ENCODE data around the gene KRT222. TPM values are rescaled to one million over a fixed set of nuclear protein-coding genes. Genes with fewer than 3 reads are reported as not detected.

Gene KRT222
- polyA plus RNA-seq, 2 donors, result 0.43 to 0.59 TPM

DNA sequence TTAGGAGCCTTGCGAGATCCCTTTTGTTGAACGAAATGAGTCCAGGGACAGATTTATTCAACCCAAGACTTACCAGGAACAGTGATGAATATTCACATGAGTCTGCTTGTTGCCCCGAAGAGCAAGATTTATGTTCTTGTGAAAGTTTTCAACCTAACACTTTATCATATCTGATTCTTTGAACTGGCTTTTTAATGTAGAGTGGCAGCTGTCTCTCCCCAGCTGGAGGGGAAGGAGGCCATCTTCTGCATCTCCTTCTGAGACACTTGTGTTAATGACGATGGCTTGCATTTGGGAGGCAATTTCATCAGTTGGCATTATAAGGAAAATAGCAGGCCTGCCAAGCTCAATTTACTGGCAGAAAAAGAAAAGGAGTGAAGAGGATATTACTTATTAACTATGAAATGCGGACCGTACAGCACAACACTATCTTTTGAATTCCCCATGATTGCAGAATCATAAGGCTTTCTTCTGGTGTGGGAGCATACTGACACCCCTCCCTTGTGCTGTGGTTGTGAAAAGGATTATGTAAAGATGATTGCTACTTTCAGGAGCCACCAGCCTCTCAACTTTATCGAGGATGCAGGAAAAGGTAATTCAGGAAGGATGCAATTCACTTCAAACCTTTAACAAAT, 53.0 kb downstream of the KRT222 start:
- peaks cover 5 to 6% of the 10 kb centered on the region in 2 donors for H3K4me1 ChIP-seq (ENCODE audit: control insufficient read depth in 2 of 2, insufficient read depth in 2 of 2, low read length in 1 of 2)
- no peak overlapping the region for H3K27ac ChIP-seq (ENCODE audit: low read depth in 2 of 2, low read length in 1 of 2)
- H3K4me3 ChIP-seq (ENCODE audit: low read depth in 1 of 2, low read length in 2 of 2), result no peak overlapping the region
- WGBS, 2 donors, result 76 to 80% methylated on average over 7 of the region's 7 CpGs
- no peaks in the 10 kb centered on the region for H3K9me3 ChIP-seq (ENCODE audit: control insufficient read depth in 2 of 2, insufficient read depth in 1 of 2, low read depth in 1 of 2, low read length in 1 of 2)
- H3K27me3 ChIP-seq (ENCODE audit: control insufficient read depth in 1 of 2, insufficient read depth in 2 of 2, low read length in 2 of 2), result no peaks in the 10 kb centered on the region
- no peaks in the 10 kb centered on the region for H3K36me3 ChIP-seq (ENCODE audit: control insufficient read depth in 2 of 2, insufficient read depth in 2 of 2, low read length in 1 of 2)

DNA sequence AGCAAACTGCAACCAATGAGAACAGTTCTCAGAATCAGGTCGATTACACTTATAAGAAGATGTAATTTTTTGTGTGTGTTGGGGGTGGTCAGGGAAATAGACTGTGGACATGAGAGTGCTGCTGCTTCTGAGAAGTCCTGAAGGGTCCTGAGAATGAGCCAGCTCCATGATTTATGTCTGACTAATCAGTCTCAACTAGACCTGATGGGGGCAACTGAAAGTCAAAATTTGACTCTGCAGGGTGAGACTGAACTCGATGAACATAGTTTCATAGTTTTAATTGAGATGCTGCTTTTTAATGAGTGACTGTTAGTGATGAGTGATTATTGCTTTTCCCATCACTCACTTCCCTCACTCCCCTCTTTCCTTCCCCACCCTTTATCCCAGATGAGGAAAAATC, 54.6 kb downstream of the KRT222 start:
- Histone ChIP-seq H3K9me3 (ENCODE audit: control insufficient read depth in 2 of 2, insufficient read depth in 1 of 2, low read depth in 1 of 2, low read length in 1 of 2) (no peaks in the 10 kb centered on the region), H3K27me3 (ENCODE audit: control insufficient read depth in 1 of 2, insufficient read depth in 2 of 2, low read length in 2 of 2) (no peaks in the 10 kb centered on the region), H3K4me3 (ENCODE audit: low read depth in 1 of 2, low read length in 2 of 2) (no peak overlapping the region), H3K36me3 (ENCODE audit: control insufficient read depth in 2 of 2, insufficient read depth in 2 of 2, low read length in 1 of 2) (no peaks in the 10 kb centered on the region), H3K4me1 (ENCODE audit: control insufficient read depth in 2 of 2, insufficient read depth in 2 of 2, low read length in 1 of 2) (no peaks in the 10 kb centered on the region), H3K27ac (ENCODE audit: low read depth in 2 of 2, low read length in 1 of 2) (no peak overlapping the region)
- 64 to 73% methylated on average over 2 of the region's 2 CpGs for WGBS, 2 donors

DNA sequence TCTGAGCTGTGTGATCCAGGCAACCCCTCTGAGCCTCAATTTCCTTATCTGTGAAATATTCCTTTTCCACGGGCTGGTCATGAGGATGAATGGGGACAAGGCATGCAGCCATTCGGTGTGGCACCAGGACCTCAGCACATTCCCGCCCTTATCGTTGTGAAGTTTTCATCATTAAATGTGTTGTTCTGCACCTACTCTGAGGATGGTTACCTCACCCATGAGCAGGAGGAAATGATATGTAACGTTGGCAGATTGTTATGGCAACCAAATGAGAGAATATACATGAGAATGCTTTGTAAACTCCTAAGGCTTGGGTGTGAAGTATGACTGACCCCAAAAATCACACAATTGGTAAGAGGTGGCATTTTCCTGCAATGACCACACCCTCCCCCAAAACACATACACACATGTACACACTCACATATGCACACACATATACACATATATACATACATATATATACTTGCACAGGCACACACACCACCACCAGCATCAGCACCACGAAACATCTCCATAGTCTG, 56.9 kb downstream of the KRT222 start:
- WGBS, 2 donors, result 79 to 80% methylated on average over 6 of the region's 6 CpGs
- Histone ChIP-seq H3K4me3 (ENCODE audit: low read depth in 1 of 2, low read length in 2 of 2) (no peak overlapping the region), H3K27ac (ENCODE audit: low read depth in 2 of 2, low read length in 1 of 2) (no peak overlapping the region), H3K27me3 (ENCODE audit: control insufficient read depth in 1 of 2, insufficient read depth in 2 of 2, low read length in 2 of 2) (no peaks in the 10 kb centered on the region), H3K9me3 (ENCODE audit: control insufficient read depth in 2 of 2, insufficient read depth in 1 of 2, low read depth in 1 of 2, low read length in 1 of 2) (no peaks in the 10 kb centered on the region), H3K36me3 (ENCODE audit: control insufficient read depth in 2 of 2, insufficient read depth in 2 of 2, low read length in 1 of 2) (no peaks in the 10 kb centered on the region), H3K4me1 (ENCODE audit: control insufficient read depth in 2 of 2, insufficient read depth in 2 of 2, low read length in 1 of 2) (no peaks in the 10 kb centered on the region)

GRCh38 chr17:40607641-40608040, 57.3 kb downstream of the KRT222 start:
- Histone ChIP-seq H3K36me3 (ENCODE audit: control insufficient read depth in 2 of 2, insufficient read depth in 2 of 2, low read length in 1 of 2) (no peaks in the 10 kb centered on the region), H3K4me3 (ENCODE audit: low read depth in 1 of 2, low read length in 2 of 2) (no peak overlapping the region), H3K4me1 (ENCODE audit: control insufficient read depth in 2 of 2, insufficient read depth in 2 of 2, low read length in 1 of 2) (no peaks in the 10 kb centered on the region), H3K27me3 (ENCODE audit: control insufficient read depth in 1 of 2, insufficient read depth in 2 of 2, low read length in 2 of 2) (no peaks in the 10 kb centered on the region), H3K9me3 (ENCODE audit: control insufficient read depth in 2 of 2, insufficient read depth in 1 of 2, low read depth in 1 of 2, low read length in 1 of 2) (no peaks in the 10 kb centered on the region), H3K27ac (ENCODE audit: low read depth in 2 of 2, low read length in 1 of 2) (no peak overlapping the region)
- WGBS, 2 donors, result 72 to 79% methylated on average over 5 of the region's 5 CpGs

DNA sequence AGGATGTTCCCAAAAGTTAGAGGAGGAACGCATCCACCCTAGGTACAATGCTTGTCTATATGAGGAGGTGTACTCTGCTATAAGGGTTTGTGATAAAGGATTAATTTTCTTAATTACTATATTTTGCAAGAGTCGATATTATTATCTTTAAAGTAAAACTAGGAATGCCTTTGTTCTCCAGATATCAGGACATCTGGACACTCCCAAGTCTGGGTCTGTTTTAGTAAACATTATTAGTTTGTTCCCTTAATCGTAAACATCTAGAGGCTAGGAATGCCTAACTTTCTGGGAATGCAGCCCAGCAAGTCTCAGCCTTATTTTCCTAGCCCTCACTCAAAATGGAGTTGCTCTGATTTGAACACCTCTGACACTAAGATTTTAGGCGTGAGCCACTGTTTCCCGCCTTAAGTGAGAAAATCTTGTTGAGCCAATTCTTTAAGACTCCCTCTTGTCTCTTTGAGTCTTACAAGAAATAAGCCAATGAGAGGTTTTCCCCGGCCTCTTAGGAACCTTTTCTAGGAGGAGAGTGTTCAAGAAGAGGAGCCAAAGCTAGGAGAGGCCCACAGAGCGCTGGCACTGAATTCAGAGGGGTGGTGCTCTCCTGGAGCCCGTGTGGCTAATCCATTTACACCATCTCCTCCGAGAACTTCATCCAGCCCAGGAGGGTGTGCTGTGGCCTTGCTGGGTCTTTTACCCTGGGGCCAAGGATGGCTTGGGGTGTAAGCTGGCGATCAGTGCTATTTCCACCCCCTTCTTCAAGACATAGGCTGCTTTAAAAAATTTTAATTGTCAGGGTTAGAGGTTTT, 58.2 kb downstream of the KRT222 start:
- 70 to 71% methylated on average over 10 of the region's 10 CpGs for WGBS, 2 donors
- no peaks in the 10 kb centered on the region for H3K4me1 ChIP-seq (ENCODE audit: control insufficient read depth in 2 of 2, insufficient read depth in 2 of 2, low read length in 1 of 2)
- H3K27me3 ChIP-seq (ENCODE audit: control insufficient read depth in 1 of 2, insufficient read depth in 2 of 2, low read length in 2 of 2), result no peaks in the 10 kb centered on the region
- no peaks in the 10 kb centered on the region for H3K36me3 ChIP-seq (ENCODE audit: control insufficient read depth in 2 of 2, insufficient read depth in 2 of 2, low read length in 1 of 2)
- no peaks in the 10 kb centered on the region for H3K9me3 ChIP-seq (ENCODE audit: control insufficient read depth in 2 of 2, insufficient read depth in 1 of 2, low read depth in 1 of 2, low read length in 1 of 2)
- H3K27ac ChIP-seq (ENCODE audit: low read depth in 2 of 2, low read length in 1 of 2), result no peak overlapping the region
- H3K4me3 ChIP-seq (ENCODE audit: low read depth in 1 of 2, low read length in 2 of 2), result no peak overlapping the region

GRCh38 chr17:40605306-40605705, 59.7 kb downstream of the KRT222 start:
- Histone ChIP-seq H3K36me3 (ENCODE audit: control insufficient read depth in 2 of 2, insufficient read depth in 2 of 2, low read length in 1 of 2) (no peaks in the 10 kb centered on the region), H3K27me3 (ENCODE audit: control insufficient read depth in 1 of 2, insufficient read depth in 2 of 2, low read length in 2 of 2) (no peaks in the 10 kb centered on the region), H3K9me3 (ENCODE audit: control insufficient read depth in 2 of 2, insufficient read depth in 1 of 2, low read depth in 1 of 2, low read length in 1 of 2) (no peaks in the 10 kb centered on the region), H3K4me1 (ENCODE audit: control insufficient read depth in 2 of 2, insufficient read depth in 2 of 2, low read length in 1 of 2) (no peaks in the 10 kb centered on the region), H3K27ac (ENCODE audit: low read depth in 2 of 2, low read length in 1 of 2) (peak overlapping the region in 1 of 2 donors; percentile 16), H3K4me3 (ENCODE audit: low read depth in 1 of 2, low read length in 2 of 2) (no peak overlapping the region)
- WGBS, 2 donors, result 73 to 76% methylated on average over 6 of the region's 6 CpGs

Other genes starting within 250 kb of the KRT222 start
- 10 to 100 TPM; 18.0 to 56.0 TPM for gene TOP2A, start 247.3 kb downstream of the KRT222 start, polyA plus RNA-seq
- 10 to 100 TPM; 34.1 to 80.6 TPM for gene IGFBP4, start 221.7 kb downstream of the KRT222 start, polyA plus RNA-seq
- gene TNS4, start 163.6 kb downstream of the KRT222 start, polyA plus RNA-seq, result 10 to 100 TPM; 25.4 to 74.8 TPM
- under 1 TPM; 0.16 to 0.54 TPM for gene CCR7, start 99.7 kb downstream of the KRT222 start, polyA plus RNA-seq
- gene SMARCE1, start 17.4 kb downstream of the KRT222 start, polyA plus RNA-seq, result 10 to 100 TPM; 57.2 to 57.8 TPM
- gene KRT24, start 38.6 kb upstream of the KRT222 start, polyA plus RNA-seq, result 100 to 1,000 TPM; 116 to 229 TPM
- gene KRT25, start 90.2 kb upstream of the KRT222 start, polyA plus RNA-seq, result not detected
- not detected for gene KRT26, start 107.0 kb upstream of the KRT222 start, polyA plus RNA-seq
- gene KRT27, start 117.4 kb upstream of the KRT222 start, polyA plus RNA-seq, result under 1 TPM in 1 of 2 donors, not detected in 1; 0.05 TPM
- not detected for gene KRT28, start 134.8 kb upstream of the KRT222 start, polyA plus RNA-seq
- 10 to 100 TPM; 30.1 to 41.2 TPM for gene KRT10, start 157.4 kb upstream of the KRT222 start, polyA plus RNA-seq
- not detected for gene KRT12, start 202.0 kb upstream of the KRT222 start, polyA plus RNA-seq
- under 1 TPM; 0.07 to 0.28 TPM for gene KRT20, start 220.1 kb upstream of the KRT222 start, polyA plus RNA-seq